HG02885 (cell line): Measurements from ENCODE around the gene BCL3.
"Not testable (repeated sequence)": the region's sequence is repeated elsewhere in the genome, so short reads cannot be mapped to it uniquely, and the experiment has no call there.

Experiments
- ATAC-seq: cut with Tn5 transposase; IDR thresholded peaks from one replicate; pipeline ENCODE4 v1.9.1; 2021; ENCODE audit warnings: mild to moderate bottlenecking; ENCODE audit not compliant: unreplicated experiment, poor library complexity

BCL3 gene

DNA sequence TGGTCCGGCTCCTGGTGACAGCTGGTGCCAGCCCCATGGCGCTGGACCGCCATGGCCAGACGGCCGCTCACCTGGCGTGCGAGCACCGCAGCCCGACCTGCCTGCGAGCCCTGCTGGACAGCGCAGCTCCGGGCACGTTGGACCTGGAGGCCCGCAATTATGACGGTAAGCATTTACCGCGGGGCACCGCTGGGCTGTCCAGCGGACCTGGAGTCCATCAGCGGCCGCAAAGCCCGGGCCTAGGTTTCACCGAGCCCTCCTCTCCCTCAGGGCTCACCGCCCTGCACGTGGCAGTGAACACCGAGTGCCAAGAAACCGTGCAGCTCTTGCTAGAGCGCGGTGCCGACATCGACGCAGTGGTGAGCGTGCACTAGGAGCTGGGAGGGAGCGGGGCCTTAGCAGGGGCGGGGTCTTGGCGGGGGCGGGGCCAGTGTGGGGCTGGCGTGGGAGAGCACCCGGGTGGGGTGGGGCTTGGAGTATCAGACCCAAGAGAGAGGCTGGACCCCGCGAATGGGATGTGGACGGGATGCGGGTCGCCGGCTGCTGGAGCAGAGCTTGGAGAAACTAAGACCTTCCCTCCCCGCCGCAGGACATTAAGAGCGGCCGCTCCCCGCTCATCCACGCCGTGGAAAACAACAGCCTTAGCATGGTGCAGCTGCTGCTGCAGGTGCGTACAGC, 8.7 kb downstream of the BCL3 start:
- no peak for ATAC-seq

DNA sequence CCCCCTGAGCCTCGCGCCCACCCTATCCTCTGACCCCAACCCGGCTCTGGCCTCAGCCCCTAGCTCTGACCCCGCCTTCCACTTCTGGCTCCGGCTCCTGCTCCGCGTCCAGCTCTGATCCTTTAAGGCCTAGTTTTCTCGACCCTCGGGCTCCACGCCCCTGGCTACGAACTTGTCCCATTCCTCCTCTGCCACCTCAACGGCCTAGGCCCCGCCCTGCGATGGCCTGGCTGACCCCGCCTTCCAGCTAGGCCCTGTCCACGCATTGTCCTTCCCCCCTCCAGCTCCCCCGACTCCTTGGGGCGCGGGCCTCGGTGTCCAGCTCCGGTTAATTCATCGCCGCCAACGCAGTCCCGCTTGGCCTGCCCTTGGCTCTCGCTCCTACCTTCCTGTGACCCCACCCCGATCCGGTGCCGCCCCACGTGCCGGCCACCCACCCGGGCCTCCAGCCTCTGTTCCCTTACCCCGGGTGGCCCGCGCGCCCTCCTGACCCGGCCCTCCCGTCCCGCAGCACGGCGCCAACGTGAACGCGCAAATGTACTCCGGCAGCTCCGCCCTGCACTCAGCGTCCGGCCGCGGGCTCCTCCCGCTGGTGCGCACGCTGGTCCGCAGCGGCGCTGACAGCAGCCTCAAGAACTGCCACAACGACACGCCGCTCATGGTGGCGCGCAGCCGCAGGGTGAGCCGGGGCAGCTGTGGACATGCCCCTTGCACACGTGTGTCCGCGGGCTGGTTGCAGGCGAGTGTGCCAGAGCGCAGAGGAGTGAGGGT, 9.4 kb downstream of the BCL3 start:
- ATAC-seq, result no peak

DNA sequence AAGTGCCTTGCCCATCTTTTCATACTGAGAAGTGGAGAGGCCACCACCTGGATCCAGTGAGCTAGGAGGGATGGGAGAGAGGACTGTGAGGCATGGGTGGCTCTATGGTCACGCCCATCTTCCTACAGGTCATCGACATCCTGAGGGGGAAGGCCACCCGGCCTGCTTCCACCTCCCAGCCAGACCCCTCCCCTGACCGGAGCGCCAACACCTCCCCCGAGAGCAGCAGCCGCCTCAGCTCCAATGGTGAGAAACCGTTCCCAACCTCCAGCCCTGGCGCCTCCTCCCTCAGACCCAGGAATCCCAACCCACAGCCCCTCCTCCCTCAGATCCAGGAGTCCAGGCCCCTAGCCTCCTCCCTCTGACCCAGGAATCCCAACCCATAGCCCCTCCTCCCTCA, 10.1 kb downstream of the BCL3 start:
- no peak for ATAC-seq

GRCh38 chr19:44759083-44759804, 10.7 kb downstream of the BCL3 start:
- no peak for ATAC-seq

GRCh38 chr19:44762038-44762437, 13.5 kb downstream of the BCL3 start:
- no peak for ATAC-seq

DNA sequence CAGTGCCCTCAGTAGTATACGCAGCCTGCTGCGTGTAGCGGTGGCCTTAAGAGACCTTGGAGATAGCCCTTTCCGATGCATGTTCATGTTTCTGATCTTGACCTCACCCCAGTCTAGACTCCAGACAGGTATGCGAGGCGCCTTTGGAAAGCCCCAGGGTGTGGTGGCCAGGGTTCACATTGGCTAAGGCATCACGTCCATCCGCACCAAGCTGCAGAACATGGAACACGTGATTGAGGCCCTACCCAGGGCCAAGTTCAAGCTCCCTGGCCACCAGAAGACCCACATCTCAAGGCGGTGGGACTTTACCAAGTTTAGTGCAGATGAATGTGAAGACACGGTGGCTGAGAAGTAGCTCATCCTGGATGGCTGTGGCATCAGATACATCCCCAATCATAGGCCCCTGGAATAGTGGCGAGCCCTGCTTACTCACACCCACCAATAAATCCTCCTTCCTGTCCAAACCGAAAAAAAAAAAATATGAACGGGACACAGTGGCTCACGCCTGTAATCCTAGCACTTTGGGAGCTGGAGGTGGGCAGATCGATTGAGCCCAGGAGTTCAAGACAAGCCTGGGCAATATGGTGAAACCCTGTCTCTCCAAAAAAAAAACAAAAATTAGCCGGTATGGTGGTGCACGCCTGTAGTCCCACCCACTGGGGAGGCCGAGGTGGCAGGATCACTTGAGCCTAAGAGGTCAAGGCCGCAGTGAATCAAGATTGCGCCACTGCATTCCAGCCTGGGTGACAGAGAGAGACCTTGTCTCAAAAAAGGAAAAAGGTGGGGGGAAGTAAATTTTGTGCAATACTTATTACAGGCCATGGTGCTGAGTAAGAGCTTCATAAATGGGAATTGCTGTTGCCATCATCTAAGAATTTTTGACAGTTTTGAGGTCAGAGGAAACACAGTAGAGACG, 16.8 kb downstream of the BCL3 start:
- ATAC-seq, result no peak

GRCh38 chr19:44765949-44766335, 17.4 kb downstream of the BCL3 start:
- no peak for ATAC-seq

DNA sequence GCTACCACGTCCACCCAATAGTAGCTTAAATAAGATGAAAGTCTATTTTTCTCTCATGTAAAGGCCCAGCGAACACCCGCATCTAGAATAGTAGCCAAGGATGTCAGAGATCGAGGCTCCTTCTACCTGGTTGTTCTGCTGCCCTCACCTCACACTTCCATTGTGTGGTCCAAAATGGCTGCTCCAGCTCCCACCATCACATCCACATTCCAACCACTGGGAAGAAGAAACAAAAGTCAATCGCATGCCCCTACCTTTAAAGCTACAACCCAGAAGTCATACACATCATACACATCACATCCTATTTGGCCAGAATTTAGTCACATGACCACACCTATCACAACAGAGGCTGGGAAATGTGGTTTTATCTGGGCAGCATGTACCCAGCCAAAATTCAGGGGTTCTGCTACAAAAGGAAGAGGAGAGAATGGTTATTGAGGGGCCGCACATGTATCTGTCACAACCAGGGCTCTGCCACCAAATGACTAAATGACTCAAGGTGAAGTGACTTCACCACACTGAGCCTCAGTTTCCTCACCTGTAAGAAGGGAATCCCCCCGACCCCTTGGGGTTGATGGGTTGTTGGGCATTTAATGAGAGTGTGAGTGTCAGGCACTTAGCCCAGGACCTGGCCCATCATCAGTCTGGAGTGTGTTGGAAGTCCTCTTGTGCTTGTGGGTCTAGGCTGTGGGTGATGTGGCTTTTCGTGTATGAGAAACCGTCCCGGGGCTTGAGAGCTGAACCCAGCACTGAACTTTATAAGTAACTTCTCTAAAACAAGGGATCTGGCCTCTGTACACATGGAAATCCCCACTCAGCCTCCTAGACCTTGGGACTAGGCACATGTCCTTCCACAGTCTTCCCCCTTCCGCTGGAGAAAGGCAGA, 19.0 kb downstream of the BCL3 start:
- no peak for ATAC-seq

- peak; percentile 99 for ATAC-seq
Measured at GRCh38 chr19:44770550-44771257, 22.2 kb downstream of the BCL3 start.

GRCh38 chr19:44772144-44772543, 23.6 kb downstream of the BCL3 start:
- ATAC-seq, result not testable (repeated sequence)

GRCh38 chr19:44772959-44773358, 24.5 kb downstream of the BCL3 start:
- no peak for ATAC-seq

DNA sequence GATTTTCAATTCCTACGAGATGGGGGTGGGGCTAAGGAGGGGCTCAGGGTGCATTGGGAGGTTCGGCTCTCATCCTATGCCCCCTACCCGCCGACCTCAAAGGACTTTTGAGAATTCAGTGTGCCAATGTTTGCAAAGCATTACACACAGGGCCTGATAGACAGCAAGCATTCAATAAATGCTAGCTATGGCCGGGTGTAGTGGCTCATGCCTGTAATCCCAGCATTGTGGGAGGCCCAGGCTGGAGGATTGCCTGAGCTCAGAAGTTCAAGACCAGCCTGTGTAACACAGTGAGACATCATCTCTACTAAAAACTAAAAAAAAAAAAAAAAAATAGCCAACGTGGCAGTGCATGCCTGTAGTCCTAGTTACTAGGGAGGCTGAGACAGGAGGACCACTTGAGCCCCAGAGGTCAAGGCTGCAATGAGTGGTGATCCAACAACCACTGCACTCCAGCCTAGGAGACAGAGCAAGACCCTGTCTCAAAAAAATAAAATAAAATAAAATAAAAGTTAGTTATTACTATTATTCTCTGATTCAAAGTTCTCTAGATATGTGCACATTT, 27.2 kb downstream of the BCL3 start:
- ATAC-seq, result no peak

DNA sequence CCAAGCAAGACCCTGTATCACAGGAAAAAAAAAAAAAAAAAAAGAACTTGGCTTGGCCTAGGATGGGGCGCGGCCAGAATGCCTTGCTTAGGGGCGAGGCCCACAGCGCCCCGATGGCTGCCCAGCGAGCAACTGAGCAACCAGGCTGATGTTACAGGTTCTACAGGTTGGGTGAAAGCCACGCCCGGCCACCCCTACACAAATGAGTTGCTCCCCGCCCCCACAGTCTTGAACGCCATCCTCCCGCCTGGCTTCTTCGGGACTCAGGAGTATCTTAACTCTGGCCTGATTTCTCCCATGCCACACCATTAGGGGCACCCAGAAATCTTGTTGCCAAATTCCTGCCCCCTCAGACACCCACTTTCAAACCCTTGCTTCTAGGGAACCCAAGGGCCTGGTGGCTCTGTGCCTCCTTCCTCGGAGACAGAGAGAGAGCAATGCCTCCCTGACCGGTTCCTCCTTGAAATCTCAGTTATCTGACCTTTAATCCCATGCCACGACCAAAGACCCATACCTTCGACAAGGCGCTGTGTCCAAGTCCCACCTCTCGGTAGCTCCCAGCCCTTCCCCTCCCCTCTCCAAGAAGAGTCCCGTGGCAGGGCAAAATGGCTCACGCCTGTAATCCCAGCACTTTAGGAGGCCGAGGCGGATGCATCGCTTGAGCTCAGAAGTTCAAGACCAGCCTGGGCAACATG, 28.0 kb downstream of the BCL3 start:
- ATAC-seq, result no peak

GRCh38 chr19:44777715-44778347, 29.3 kb downstream of the BCL3 start, which contains the start of gene CBLC:
CBLC (plus strand) TSS chr19:44777890; CDS start chr19:44777932, 42 bp downstream.
- no peak for ATAC-seq

DNA sequence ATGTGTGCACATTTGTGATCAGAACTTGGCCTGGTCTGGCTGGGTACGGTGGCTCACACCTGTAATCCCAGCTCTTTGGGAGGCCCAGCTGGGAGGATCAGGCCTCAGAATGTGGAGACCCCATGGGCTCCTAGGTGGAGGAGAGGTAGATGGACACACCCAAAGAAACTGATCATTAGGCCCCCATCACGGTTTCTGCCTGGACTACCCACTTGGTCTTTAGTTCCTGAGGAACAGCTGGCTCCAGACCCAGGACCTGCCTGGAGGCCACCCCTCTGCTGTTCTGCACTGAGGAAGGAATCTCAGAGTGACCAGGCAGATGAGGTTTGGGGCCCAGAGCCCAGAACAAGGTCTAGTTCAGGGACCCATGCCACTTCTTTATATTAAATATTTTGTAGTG, 30.6 kb downstream of the BCL3 start:
- ATAC-seq, result no peak

DNA sequence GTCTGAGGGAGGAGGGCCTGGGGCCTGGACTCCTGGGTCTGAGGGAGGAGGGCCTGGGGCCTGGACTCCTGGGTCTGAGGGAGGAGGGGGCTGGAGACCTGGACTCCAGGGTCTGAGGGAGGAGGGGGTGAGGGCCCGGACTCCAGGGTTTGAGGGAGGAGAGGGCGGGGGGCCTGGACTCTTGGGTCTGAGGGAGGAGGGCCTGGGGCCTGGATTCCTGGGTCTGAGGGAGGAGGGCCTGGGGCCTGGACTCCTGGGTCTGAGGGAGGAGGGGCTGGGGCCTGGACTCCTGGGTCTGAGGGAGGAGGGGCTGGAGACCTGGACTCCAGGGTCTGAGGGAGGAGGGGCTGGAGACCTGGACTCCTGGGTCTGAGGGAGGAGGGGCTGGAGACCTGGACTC, 33.2 kb downstream of the BCL3 start:
- ATAC-seq, result not testable (repeated sequence)

DNA sequence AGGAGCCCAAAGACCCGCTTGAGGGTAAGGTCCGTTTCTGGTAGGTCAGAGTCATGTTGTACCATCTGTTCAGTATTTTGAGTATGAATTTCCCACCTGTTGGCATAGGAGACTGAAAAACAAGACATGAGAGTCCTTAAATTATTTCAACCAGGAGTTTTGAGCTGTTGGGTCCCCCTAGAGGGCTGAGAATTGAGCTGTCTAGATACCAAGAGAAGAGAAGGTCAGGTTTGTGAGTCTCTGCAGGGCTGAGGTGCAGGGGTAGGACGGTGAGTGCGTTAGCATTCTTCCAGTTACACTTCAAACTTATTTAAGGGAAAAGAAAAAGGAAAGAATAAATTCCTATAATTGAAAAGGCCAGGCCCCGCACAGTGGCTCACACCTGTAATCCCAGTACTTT, 34.2 kb downstream of the BCL3 start:
- ATAC-seq, result no peak
